SK-N-SH (cell line): Measurements from ENCODE around the gene OR6B1. TPM values are rescaled to one million over a fixed set of nuclear protein-coding genes. Genes with fewer than 3 reads are reported as not detected.
A peak's percentile ranks its signal among the peaks of the same experiment; 100 is the strongest.

Experiments used
- CTCF ChIA-PET: fragments of 300-600, 350-600 bp; formaldehyde crosslinking; extraction: SDS; loops from one replicate; lab custom pipeline; 2021; lab: Yijun Ruan, JAX
- POLR2A ChIA-PET: fragments of 350-600 bp; sonication (Branson Sonifier 250); formaldehyde crosslinking; extraction: SDS; loops from one replicate; lab custom pipeline; 2020; ENCODE audit warnings: antibody characterized with exemption, inconsistent platforms; lab: Yijun Ruan, JAX
- DNase-seq: peaks from one replicate; pipeline ENCODE4 v3.0.0; 2012
- H2AFZ ChIP-seq: fragments of 200-600 bp; sonication (generic); 2 replicates; pipeline ENCODE4 v1.8.1; 2016; ENCODE audit warnings: antibody characterized with exemption, mild to moderate bottlenecking, low read depth
- H3F3A ChIP-seq: fragments of 200-600 bp; sonication (generic); replicated peaks from 2 replicates; pipeline ENCODE3; 2016; ENCODE audit warnings: antibody characterized with exemption, mild to moderate bottlenecking; ENCODE audit not compliant: insufficient read depth
- H3K27ac ChIP-seq, 2 experiments: fragments of 200-500 bp in 1 of 2; fragments of 200-600 bp in 1 of 2; sonication (Bioruptor generic) in 1 of 2; sonication (generic), shearing (Covaris generic) in 1 of 2; 2 replicates each; pipeline versions ENCODE4 v1.5.1 to v1.6.1; 2014 to 2016; ENCODE audit warnings: low read depth in 2 of 2, inconsistent platforms in 1 of 2, low read length in 1 of 2, mild to moderate bottlenecking in 1 of 2, mixed read lengths in 1 of 2
- H3K27me3 ChIP-seq: fragments of 200-600 bp; sonication (generic), shearing (Covaris generic); 2 replicates; pipeline ENCODE4 v1.6.1; 2016; ENCODE audit warnings: mixed run types; ENCODE audit not compliant: insufficient read depth
- H3K36me3 ChIP-seq, 2 experiments: fragments of 200-500 bp in 1 of 2; fragments of 200-600 bp in 1 of 2; sonication (Bioruptor generic) in 1 of 2; sonication (generic) in 1 of 2; replicated peaks in 1 of 2; 2 replicates each; pipeline versions ENCODE3 to v1.5.1; 2014 to 2016; ENCODE audit warnings: low read length in 1 of 2, mild to moderate bottlenecking in 1 of 2; ENCODE audit not compliant: insufficient read depth in 2 of 2, control insufficient read depth in 1 of 2
- H3K4me1 ChIP-seq, 2 experiments: fragments of 200-500 bp in 1 of 2; fragments of 200-600 bp in 1 of 2; sonication (Bioruptor generic) in 1 of 2; sonication (generic), shearing (Covaris generic) in 1 of 2; 2 replicates each; pipeline versions ENCODE4 v1.5.1 to v1.6.1; 2014 to 2016; ENCODE audit warnings: low read depth in 1 of 2, low read length in 1 of 2, mixed run types in 1 of 2; ENCODE audit not compliant: insufficient read depth in 2 of 2, control insufficient read depth in 1 of 2
- H3K4me2 ChIP-seq: fragments of 200-600 bp; sonication (generic), shearing (Covaris generic); 2 replicates; pipeline ENCODE4 v1.6.1; 2017; ENCODE audit warnings: mixed run types
- H3K4me3 ChIP-seq, 2 experiments: fragments of 200-500 bp in 1 of 2; fragments of 200-600 bp in 1 of 2; sonication (Bioruptor generic) in 1 of 2; sonication (generic), shearing (Covaris generic) in 1 of 2; 2 replicates each; pipeline versions ENCODE4 v1.5.1 to v1.8.1; 2014 to 2016; ENCODE audit warnings: low read depth in 2 of 2, inconsistent platforms in 1 of 2, low read length in 1 of 2, mild to moderate bottlenecking in 1 of 2, mixed read lengths in 1 of 2, moderate library complexity in 1 of 2
- H3K79me2 ChIP-seq: fragments of 200-600 bp; sonication (generic); 2 replicates; pipeline ENCODE4 v1.8.1; 2017; ENCODE audit warnings: mild to moderate bottlenecking; ENCODE audit not compliant: insufficient read depth
- H3K9ac ChIP-seq: fragments of 200-600 bp; sonication (generic); 2 replicates; pipeline ENCODE4 v1.6.1; 2017; ENCODE audit warnings: mixed run types
- H3K9me2 ChIP-seq: fragments of 200-600 bp; sonication (generic); 2 replicates; pipeline ENCODE4 v1.6.1; 2017; ENCODE audit warnings: mixed run types
- H3K9me3 ChIP-seq: fragments of 200-600 bp; sonication (generic); 2 replicates; pipeline ENCODE4 v1.6.1; 2017; ENCODE audit warnings: mixed run types, mild to moderate bottlenecking, moderate library complexity
- H4K20me1 ChIP-seq: fragments of 200-600 bp; sonication (generic); 2 replicates; pipeline ENCODE4 v1.6.1; 2017; ENCODE audit warnings: mild to moderate bottlenecking, mixed run types; ENCODE audit not compliant: insufficient read depth
- CHD2 ChIP-seq: fragments of 150-350 bp; IDR thresholded peaks from 2 replicates; pipeline ENCODE4 v1.6.1; 2018; ENCODE audit warnings: low read length; ENCODE audit not compliant: partially characterized antibody
- ELF1 ChIP-seq: IDR thresholded peaks from 2 replicates; pipeline ENCODE4 v1.4.0; 2012
- EP300 ChIP-seq, 2 experiments: IDR thresholded peaks; 2 replicates each; pipeline versions ENCODE4 v1.4.0 to v1.6.1; 2012; ENCODE audit warnings: borderline replicate concordance in 1 of 2, low read depth in 1 of 2, low read length in 1 of 2
- EZH2phosphoT487 ChIP-seq: fragments of 200-600 bp; sonication (generic); IDR thresholded peaks from 2 replicates; pipeline ENCODE4 v1.6.1; 2017; ENCODE audit warnings: low read depth, mixed run types, mild to moderate bottlenecking, antibody characterized with exemption, moderate library complexity, borderline replicate concordance
- FOSL2 ChIP-seq: IDR thresholded peaks from 2 replicates; pipeline ENCODE4 v1.4.0; 2012; ENCODE audit warnings: low read depth, mild to moderate bottlenecking, moderate library complexity, borderline replicate concordance
- IRF3 ChIP-seq: fragments of 150-350 bp; IDR thresholded peaks from 2 replicates; pipeline ENCODE4 v1.6.1; 2016; ENCODE audit warnings: mild to moderate bottlenecking, low read depth, low read length
- JUND ChIP-seq: IDR thresholded peaks from 2 replicates; pipeline ENCODE4 v1.4.0; 2012
- MEF2A ChIP-seq: IDR thresholded peaks from 2 replicates; pipeline ENCODE4 v1.4.0; 2012; ENCODE audit warnings: low read depth, borderline replicate concordance
- MXI1 ChIP-seq: IDR thresholded peaks from 2 replicates; pipeline ENCODE4 v1.6.1; 2012; ENCODE audit warnings: mild to moderate bottlenecking, low read depth, low read length, improper control_type of control experiment
- NRF1 ChIP-seq: IDR thresholded peaks from 2 replicates; pipeline ENCODE4 v1.6.1; 2012; ENCODE audit warnings: low read depth, mild to moderate bottlenecking, low read length
- POLR2AphosphoS5 ChIP-seq: IDR thresholded peaks from 2 replicates; pipeline ENCODE4 v1.6.1; 2012; ENCODE audit warnings: low read depth, low read length
- RAD21 ChIP-seq: IDR thresholded peaks from 2 replicates; pipeline ENCODE4 v1.6.1; 2012; ENCODE audit warnings: mild to moderate bottlenecking, low read length
- RCOR1 ChIP-seq: fragments of 150-350 bp; IDR thresholded peaks from 2 replicates; pipeline ENCODE4 v1.6.1; 2017; ENCODE audit warnings: antibody characterized with exemption, low read length
- RFX5 ChIP-seq: IDR thresholded peaks from 2 replicates; pipeline ENCODE4 v1.6.1; 2012; ENCODE audit warnings: mild to moderate bottlenecking, improper control_type of control experiment, low read length
- RXRA ChIP-seq: IDR thresholded peaks from 2 replicates; pipeline ENCODE4 v1.4.0; 2012; ENCODE audit warnings: low read depth, mild to moderate bottlenecking, borderline replicate concordance
- SIN3A ChIP-seq: IDR thresholded peaks from 2 replicates; pipeline ENCODE4 v1.6.1; 2012; ENCODE audit warnings: low read depth, mild to moderate bottlenecking, low read length, moderate library complexity, borderline replicate concordance
- TAF1 ChIP-seq: IDR thresholded peaks from 2 replicates; pipeline ENCODE4 v1.6.1; 2012; ENCODE audit warnings: low read depth, mild to moderate bottlenecking, low read length, moderate library complexity, borderline replicate concordance
- TCF12 ChIP-seq: IDR thresholded peaks from 2 replicates; pipeline ENCODE4 v1.4.0; 2012
- TEAD4 ChIP-seq: IDR thresholded peaks from 2 replicates; pipeline ENCODE4 v1.4.0; 2012; ENCODE audit warnings: mild to moderate bottlenecking, borderline replicate concordance; ENCODE audit not compliant: insufficient read depth
- USF2 ChIP-seq: fragments of 150-350 bp; IDR thresholded peaks from 2 replicates; pipeline ENCODE4 v1.6.1; 2017; ENCODE audit warnings: antibody characterized with exemption, low read length, low read depth, borderline replicate concordance
- YY1 ChIP-seq: IDR thresholded peaks from 2 replicates; pipeline ENCODE4 v1.4.0; 2012; ENCODE audit warnings: low read depth, mild to moderate bottlenecking
- WGBS: methylation state at CpG from one replicate; pipeline ENCODE4 v1.1.6; 2017; ENCODE audit warnings: low lambda C conversion rate; 5-methylcytosine and 5-hydroxymethylcytosine counted together
- polyA plus RNA-seq, 3 experiments: library from polyadenylated mRNA; depleted of rRNA; stranded (reverse); fragments of >200 nt; gene quantifications; 2 replicates each; pipeline ENCODE4 v1.2.3, GENCODE V29; 2012
- TF ChIP-seq, protein P1 (sequence below): IDR thresholded peaks from 2 replicates; pipeline ENCODE4 v1.6.1; 2012; ENCODE audit warnings: mild to moderate bottlenecking, low read depth, low read length, moderate library complexity

Gene OR6B1
- polyA plus RNA-seq, 1 of the 3 experiments (the other 2 are of a cell fraction), result not detected

DNA sequence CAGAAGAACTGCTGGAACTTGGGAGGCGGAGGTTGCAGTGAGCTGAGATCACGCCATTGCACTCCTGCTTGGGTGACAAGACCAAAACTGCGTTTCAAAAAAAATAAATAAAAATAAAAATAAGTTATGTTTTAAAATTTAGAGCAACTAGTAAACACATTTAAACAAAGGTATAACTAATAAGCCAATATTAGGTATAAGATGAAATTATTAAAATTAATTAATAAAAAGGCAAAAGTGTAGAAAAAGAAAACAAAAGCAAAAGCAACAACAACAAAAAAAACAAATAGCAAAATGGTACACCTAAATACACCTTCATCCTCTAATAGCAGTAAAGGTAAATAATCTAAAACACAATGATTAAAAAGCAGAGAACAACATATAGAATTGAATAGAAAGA is 6.2 kb upstream of the OR6B1 start (continued):
- TF ChIP-seq MXI1 (no peak), TEAD4 (no peak), RXRA (no peak), TAF1 (no peak), FOSL2 (no peak), YY1 (no peak), SIN3A (no peak), TCF12 (no peak), CHD2 (no peak), NRF1 (no peak)

DNA sequence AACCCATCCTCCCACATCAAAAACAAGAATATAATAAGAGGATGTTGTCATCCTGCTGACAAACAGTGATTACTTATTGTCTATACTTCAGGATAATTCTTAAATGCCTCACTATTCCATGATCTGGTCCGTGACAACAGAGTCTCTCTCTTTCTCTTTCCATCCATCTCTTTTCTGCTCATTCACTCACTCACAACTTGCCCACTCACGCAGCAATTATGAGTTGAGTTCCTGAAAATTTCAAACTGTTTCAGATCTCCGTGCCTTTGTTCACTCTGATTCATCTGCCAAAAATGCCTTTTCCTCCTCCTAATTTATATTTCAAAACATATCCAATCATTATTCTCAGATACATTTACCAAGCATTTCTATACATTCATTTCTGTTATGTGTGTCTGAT is 1.4 kb downstream of the OR6B1 start:
- H3K4me3 ChIP-seq, result peak overlapping the region; percentile 4 to 13; a peak in 2 of 4 replicates
- WGBS, result 2% methylated on average over 3 of the region's 3 CpGs
- ChIA-PET CTCF (no interaction called here), POLR2A (no interaction called here)
- no peaks in the 10 kb centered on the region for H3K9me3 ChIP-seq
- peak overlapping the region; percentile 53; the same call in 1 of the 2 replicates for H3K4me2 ChIP-seq
- no peak overlapping the region for H3K9ac ChIP-seq
- H3K36me3 ChIP-seq, result no peaks in the 10 kb centered on the region
- no peaks in the 10 kb centered on the region for H4K20me1 ChIP-seq
- H3K79me2 ChIP-seq, result no peaks in the 10 kb centered on the region
- DNase-seq, result no peak
- H3K9me2 ChIP-seq, result no peaks in the 10 kb centered on the region
- H2AFZ ChIP-seq, result peak overlapping the region; percentile 78
- H3K27me3 ChIP-seq, result peaks cover 10% of the 10 kb centered on the region; the same call in 1 of the 2 replicates
- no peak for TF ChIP-seq POLR2AphosphoS5
- TF ChIP-seq FOSL2, result peak; percentile 35; the same call in 1 of the 2 replicates
- no peaks in the 10 kb centered on the region for H3F3A ChIP-seq
- no peak overlapping the region for H3K27ac ChIP-seq
- H3K4me1 ChIP-seq, result peaks cover 0 to 3% of the 10 kb centered on the region in 2 experiments; a peak in 1 of 4 replicates

GRCh38 chr7:144004703-144005102 is 4.6 kb downstream of the OR6B1 start:
- no peak overlapping the region for H3K27ac ChIP-seq
- no peaks in the 10 kb centered on the region for H3F3A ChIP-seq
- H3K9me3 ChIP-seq, result no peaks in the 10 kb centered on the region
- H3K27me3 ChIP-seq, result peaks cover 10% of the 10 kb centered on the region; the same call in 1 of the 2 replicates
- no peak overlapping the region for H3K9ac ChIP-seq
- DNase-seq, result no peak
- H3K4me3 ChIP-seq, result no peak overlapping the region
- no peak for TF ChIP-seq CHD2
- TF ChIP-seq JUND, result no peak
- no peak for TF ChIP-seq RAD21
- TF ChIP-seq MEF2A, result no peak
- TF ChIP-seq RXRA, result no peak
- no peak for TF ChIP-seq TAF1
- TF ChIP-seq, protein P1, sequence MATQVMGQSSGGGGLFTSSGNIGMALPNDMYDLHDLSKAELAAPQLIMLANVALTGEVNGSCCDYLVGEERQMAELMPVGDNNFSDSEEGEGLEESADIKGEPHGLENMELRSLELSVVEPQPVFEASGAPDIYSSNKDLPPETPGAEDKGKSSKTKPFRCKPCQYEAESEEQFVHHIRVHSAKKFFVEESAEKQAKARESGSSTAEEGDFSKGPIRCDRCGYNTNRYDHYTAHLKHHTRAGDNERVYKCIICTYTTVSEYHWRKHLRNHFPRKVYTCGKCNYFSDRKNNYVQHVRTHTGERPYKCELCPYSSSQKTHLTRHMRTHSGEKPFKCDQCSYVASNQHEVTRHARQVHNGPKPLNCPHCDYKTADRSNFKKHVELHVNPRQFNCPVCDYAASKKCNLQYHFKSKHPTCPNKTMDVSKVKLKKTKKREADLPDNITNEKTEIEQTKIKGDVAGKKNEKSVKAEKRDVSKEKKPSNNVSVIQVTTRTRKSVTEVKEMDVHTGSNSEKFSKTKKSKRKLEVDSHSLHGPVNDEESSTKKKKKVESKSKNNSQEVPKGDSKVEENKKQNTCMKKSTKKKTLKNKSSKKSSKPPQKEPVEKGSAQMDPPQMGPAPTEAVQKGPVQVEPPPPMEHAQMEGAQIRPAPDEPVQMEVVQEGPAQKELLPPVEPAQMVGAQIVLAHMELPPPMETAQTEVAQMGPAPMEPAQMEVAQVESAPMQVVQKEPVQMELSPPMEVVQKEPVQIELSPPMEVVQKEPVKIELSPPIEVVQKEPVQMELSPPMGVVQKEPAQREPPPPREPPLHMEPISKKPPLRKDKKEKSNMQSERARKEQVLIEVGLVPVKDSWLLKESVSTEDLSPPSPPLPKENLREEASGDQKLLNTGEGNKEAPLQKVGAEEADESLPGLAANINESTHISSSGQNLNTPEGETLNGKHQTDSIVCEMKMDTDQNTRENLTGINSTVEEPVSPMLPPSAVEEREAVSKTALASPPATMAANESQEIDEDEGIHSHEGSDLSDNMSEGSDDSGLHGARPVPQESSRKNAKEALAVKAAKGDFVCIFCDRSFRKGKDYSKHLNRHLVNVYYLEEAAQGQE, result no peak
- TF ChIP-seq TEAD4, result no peak
- TF ChIP-seq POLR2AphosphoS5, result no peak
- TF ChIP-seq IRF3, result no peak
- no peak for TF ChIP-seq RCOR1
- no peak for TF ChIP-seq ELF1
- no peak for TF ChIP-seq RFX5
- TF ChIP-seq MXI1, result no peak
- no peak for TF ChIP-seq USF2
- TF ChIP-seq EP300 (IDR thresholded peaks at IDR 0.05; ENCODE audit: borderline replicate concordance in 1 of 2, low read depth in 1 of 2, low read length in 1 of 2), result no peak
- TF ChIP-seq EZH2phosphoT487, result no peak
- ChIA-PET CTCF (no interaction called here), POLR2A (no interaction called here)
- no peaks in the 10 kb centered on the region for H3K9me2 ChIP-seq
- peaks cover 0 to 3% of the 10 kb centered on the region in 2 experiments; a peak in 1 of 4 replicates for H3K4me1 ChIP-seq
- no peaks in the 10 kb centered on the region for H3K36me3 ChIP-seq
- WGBS, result 10% methylated on average over 5 of the region's 5 CpGs
- no peak overlapping the region for H3K4me2 ChIP-seq
- no peaks in the 10 kb centered on the region for H3K79me2 ChIP-seq
- H4K20me1 ChIP-seq, result no peaks in the 10 kb centered on the region
- H2AFZ ChIP-seq, result no peak overlapping the region
